OCI-LY1 (cell line): ENCODE data around the gene DYNLRB1.

Source experiments
- H2AFZ ChIP-seq: fragments of 200-600 bp; sonication (generic), shearing (Covaris generic); 2 replicates; pipeline ENCODE4 v1.6.0; 2014; ENCODE audit warnings: antibody characterized with exemption, mild to moderate bottlenecking, low read length
- H3F3A ChIP-seq: fragments of 200-600 bp; sonication (generic), shearing (Covaris generic); 2 replicates; pipeline ENCODE4 v1.6.0; 2014; ENCODE audit warnings: mild to moderate bottlenecking, antibody characterized with exemption, low read length, moderate library complexity; ENCODE audit not compliant: insufficient read depth
- H3K27ac ChIP-seq: fragments of 200-600 bp; sonication (generic); 2 replicates; pipeline ENCODE4 v1.5.1; 2014; ENCODE audit warnings: low read length, mixed run types, mild to moderate bottlenecking, low read depth; ENCODE audit not compliant: poor library complexity, severe bottlenecking
- H3K27me3 ChIP-seq: fragments of 200-600 bp; sonication (generic); 2 replicates; pipeline ENCODE4 v1.6.0; 2014; ENCODE audit warnings: antibody characterized with exemption, mild to moderate bottlenecking, low read length, moderate library complexity; ENCODE audit not compliant: insufficient read depth
- H3K36me3 ChIP-seq: fragments of 200-600 bp; sonication (generic); 2 replicates; pipeline ENCODE4 v1.6.1; 2014; ENCODE audit warnings: mild to moderate bottlenecking, antibody characterized with exemption, low read length, moderate library complexity, mixed read lengths; ENCODE audit not compliant: insufficient read depth
- H3K4me1 ChIP-seq: fragments of 200-600 bp; sonication (generic); 2 replicates; pipeline ENCODE4 v1.5.1; 2014; ENCODE audit warnings: mild to moderate bottlenecking, low read length, moderate library complexity; ENCODE audit not compliant: insufficient read depth, severe bottlenecking
- H3K4me2 ChIP-seq: fragments of 200-600 bp; sonication (generic), shearing (Covaris generic); 2 replicates; pipeline ENCODE4 v1.6.1; 2014; ENCODE audit warnings: low read length
- H3K4me3 ChIP-seq: fragments of 200-600 bp; sonication (generic); 2 replicates; pipeline ENCODE4 v1.5.1; 2014; ENCODE audit warnings: low read length, low read depth, mild to moderate bottlenecking, mixed read lengths; ENCODE audit not compliant: poor library complexity, severe bottlenecking
- H3K79me2 ChIP-seq: fragments of 200-600 bp; shearing (Covaris generic); 2 replicates; pipeline ENCODE4 v1.6.1; 2016; ENCODE audit warnings: mixed run types, low read length, mixed read lengths; ENCODE audit not compliant: insufficient read depth
- H3K9ac ChIP-seq: fragments of 200-600 bp; sonication (generic), shearing (Covaris generic); 2 replicates; pipeline ENCODE4 v1.6.1; 2014; ENCODE audit warnings: mild to moderate bottlenecking, low read length, mixed read lengths
- H3K9me2 ChIP-seq: fragments of 200-600 bp; sonication (generic), shearing (Covaris generic); 2 replicates; pipeline ENCODE4 v1.6.1; 2014; ENCODE audit warnings: low read depth, mild to moderate bottlenecking, low read length, mixed read lengths
- H3K9me3 ChIP-seq: fragments of 200-600 bp; shearing (Covaris generic); 2 replicates; pipeline ENCODE4 v1.6.1; 2014; ENCODE audit warnings: low read length, mixed read lengths
- H4K20me1 ChIP-seq: fragments of 200-600 bp; sonication (generic), shearing (Covaris generic); 2 replicates; pipeline ENCODE4 v1.6.0; 2016; ENCODE audit warnings: mild to moderate bottlenecking, low read length; ENCODE audit not compliant: insufficient read depth
- CTCF ChIP-seq: fragments of 200-600 bp; sonication (generic), shearing (Covaris generic); IDR thresholded peaks from 2 replicates; pipeline ENCODE4 v1.5.1; 2017; ENCODE audit warnings: mild to moderate bottlenecking, antibody characterized with exemption, low read length, moderate library complexity, mixed read lengths
- EZH2 ChIP-seq: fragments of 200-600 bp; sonication (generic), shearing (Covaris generic); IDR thresholded peaks from 2 replicates; pipeline ENCODE4 v1.8.0; 2017; ENCODE audit warnings: borderline replicate concordance, mixed run types, mild to moderate bottlenecking, antibody characterized with exemption, low read length, moderate library complexity, mixed read lengths

Gene DYNLRB1

DNA sequence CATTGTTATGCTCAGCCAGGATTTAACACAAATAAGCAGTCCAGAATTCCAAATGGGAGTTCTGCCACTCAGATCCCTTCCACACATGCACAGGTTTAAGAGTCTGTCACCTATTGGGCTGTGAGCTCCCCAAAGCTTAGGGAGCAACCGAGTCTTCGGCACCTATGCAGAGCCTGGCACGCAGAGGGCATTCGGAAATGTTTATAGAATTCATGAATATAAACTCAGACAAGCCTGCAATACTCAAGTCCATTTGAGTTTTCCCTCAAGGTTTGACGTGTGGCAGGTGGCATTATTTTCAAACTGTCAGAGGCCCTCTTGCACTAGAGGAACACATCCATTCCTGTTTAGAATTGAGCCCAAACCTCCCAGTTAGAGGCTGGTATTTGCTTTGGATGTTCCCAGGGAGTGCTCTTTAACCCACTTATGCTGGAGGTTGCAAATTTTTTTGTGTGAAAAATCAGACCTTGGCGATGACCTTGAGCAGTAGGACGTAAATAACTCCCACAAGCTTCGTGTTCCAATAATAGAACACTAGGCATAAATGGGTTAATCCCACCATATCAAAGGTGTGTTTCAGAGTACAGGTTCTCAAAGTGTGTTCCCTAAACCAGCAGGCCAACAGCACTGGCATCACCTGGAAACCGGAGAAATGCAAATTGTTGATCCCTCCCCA lies 70.4 kb downstream of the DYNLRB1 start:
- Histone ChIP-seq H4K20me1 (no peaks in the 10 kb centered on the region), H3K4me3 (no peak overlapping the region), H3K27me3 (no peaks in the 10 kb centered on the region), H3K9ac (no peak overlapping the region), H3K36me3 (peaks cover 21% of the 10 kb centered on the region), H3K9me3 (no peaks in the 10 kb centered on the region), H3K79me2 (no peaks in the 10 kb centered on the region), H3F3A (no peaks in the 10 kb centered on the region), H3K27ac (no peak overlapping the region), H3K4me1 (no peaks in the 10 kb centered on the region), H3K9me2 (no peaks in the 10 kb centered on the region), H3K4me2 (no peak overlapping the region), H2AFZ (no peak overlapping the region)
- TF ChIP-seq EZH2 (no peak), CTCF (no peak)
